ENCODE data around the gene BTLA. TPM values are rescaled to one million over a fixed set of nuclear protein-coding genes. Genes with fewer than 3 reads are reported as not detected.

BTLA gene
- total RNA-seq, 4 donors from 2014 or later, result 0.11 to 2.6 (median 0.72) TPM

- WGBS, 2 donors, result 78% methylated on average over 4 of the region's 4 CpGs
- intact Hi-C loops (cut with DNase I; ENCODE audit: low total_unique reads), result no loop called here
- no peak overlapping the region for H3K4me3 ChIP-seq (ENCODE audit: low read depth, poor library complexity, severe bottlenecking)
- TF ChIP-seq POLR2A (IDR thresholded peaks at IDR 0.05) (no peak), CTCF (IDR thresholded peaks at IDR 0.05) (no peak)
- no peak for DNase-seq (ENCODE audit: low spot score in 2 of 2)
Observed at GRCh38 chr3:112471596-112472325, 27.5 kb downstream of the BTLA start.

GRCh38 chr3:112470788-112471187, 28.5 kb downstream of the BTLA start:
- WGBS, 2 donors, result 83 to 86% methylated on average over 4 of the region's 4 CpGs
- TF ChIP-seq POLR2A (IDR thresholded peaks at IDR 0.05) (no peak), CTCF (IDR thresholded peaks at IDR 0.05) (no peak)
- no peak for DNase-seq (ENCODE audit: low spot score in 2 of 2)
- intact Hi-C loops (cut with DNase I; ENCODE audit: low total_unique reads), result no loop called here
- no peak overlapping the region for H3K4me3 ChIP-seq (ENCODE audit: low read depth, poor library complexity, severe bottlenecking)

- H3K4me3 ChIP-seq (ENCODE audit: low read depth, poor library complexity, severe bottlenecking), result no peak overlapping the region
- intact Hi-C loops (cut with DNase I; ENCODE audit: low total_unique reads), result no loop called here
- DNase-seq (ENCODE audit: low spot score in 2 of 2), result no peak
- no peak for TF ChIP-seq POLR2A (IDR thresholded peaks at IDR 0.05)
- no peak for TF ChIP-seq CTCF (IDR thresholded peaks at IDR 0.05)
Observed at GRCh38 chr3:112469671-112470070, 29.6 kb downstream of the BTLA start.

- no peak for TF ChIP-seq POLR2A (IDR thresholded peaks at IDR 0.05)
- no peak for TF ChIP-seq CTCF (IDR thresholded peaks at IDR 0.05)
- intact Hi-C loops (cut with DNase I; ENCODE audit: low total_unique reads), result no loop called here
- H3K4me3 ChIP-seq (ENCODE audit: low read depth, poor library complexity, severe bottlenecking), result no peak overlapping the region
- 57 to 65% methylated on average over 1 of the region's 1 CpG for WGBS, 2 donors
- DNase-seq (ENCODE audit: low spot score in 2 of 2), result no peak
Observed at GRCh38 chr3:112467539-112467938, 31.7 kb downstream of the BTLA start.

GRCh38 chr3:112466020-112466419, 33.3 kb downstream of the BTLA start:
- WGBS, 2 donors, result 0% methylated on average over 1 of the region's 1 CpG
- H3K4me3 ChIP-seq (ENCODE audit: low read depth, poor library complexity, severe bottlenecking), result no peak overlapping the region
- intact Hi-C loops (cut with DNase I; ENCODE audit: low total_unique reads), result no loop called here
- TF ChIP-seq POLR2A (IDR thresholded peaks at IDR 0.05), result no peak
- no peak for TF ChIP-seq CTCF (IDR thresholded peaks at IDR 0.05)
- DNase-seq (ENCODE audit: low spot score in 2 of 2), result no peak

- no peak overlapping the region for H3K4me3 ChIP-seq (ENCODE audit: low read depth, poor library complexity, severe bottlenecking)
- WGBS, 2 donors, result 8 to 13% methylated on average over 2 of the region's 2 CpGs
- DNase-seq (ENCODE audit: low spot score in 2 of 2), result no peak
- intact Hi-C loops (cut with DNase I; ENCODE audit: low total_unique reads), result loop anchor here (5.0 kb wide), 1 partner anchor 987 kb away; no protein-coding TSS in a partner anchor
- TF ChIP-seq POLR2A (IDR thresholded peaks at IDR 0.05) (no peak), CTCF (IDR thresholded peaks at IDR 0.05) (no peak)
Observed at GRCh38 chr3:112464264-112464663, 35.0 kb downstream of the BTLA start.
